KMS-11 (cell line): ENCODE results near the gene RBPJ.
"Not testable (repeated sequence)": the region's sequence is repeated elsewhere in the genome, so short reads cannot be mapped to it uniquely, and the experiment has no call there.

Experiments used
- H2AFZ ChIP-seq: fragments of 200-600 bp; sonication (generic); 2 replicates; pipeline ENCODE4 v1.6.1; 2016; ENCODE audit warnings: antibody characterized with exemption, mixed run types, low read depth
- H3K27ac ChIP-seq: fragments of 200-600 bp; sonication (generic); 2 replicates; pipeline ENCODE4 v1.6.1; 2016; ENCODE audit warnings: mild to moderate bottlenecking, mixed run types
- H3K27me3 ChIP-seq: fragments of 200-600 bp; sonication (generic); 2 replicates; pipeline ENCODE4 v1.6.1; 2017; ENCODE audit warnings: mild to moderate bottlenecking, low read depth, mixed run types, moderate library complexity; ENCODE audit not compliant: insufficient read depth
- H3K36me3 ChIP-seq: fragments of 200-600 bp; sonication (generic); 2 replicates; pipeline ENCODE4 v1.6.1; 2017; ENCODE audit warnings: mild to moderate bottlenecking, mixed run types; ENCODE audit not compliant: insufficient read depth
- H3K4me1 ChIP-seq: fragments of 200-600 bp; sonication (generic); 2 replicates; pipeline ENCODE4 v1.6.1; 2016; ENCODE audit warnings: mild to moderate bottlenecking, low read depth, mixed run types; ENCODE audit not compliant: poor library complexity, severe bottlenecking
- H3K4me2 ChIP-seq: fragments of 200-600 bp; sonication (generic); 2 replicates; pipeline ENCODE4 v1.7.0; 2016; ENCODE audit warnings: mild to moderate bottlenecking, mixed run types
- H3K4me3 ChIP-seq: fragments of 200-600 bp; sonication (generic); IDR thresholded peaks from 2 replicates; pipeline ENCODE4 v1.6.1; 2017; ENCODE audit warnings: low read depth, low read length, mixed read lengths; ENCODE audit not compliant: insufficient read depth
- H3K79me2 ChIP-seq: fragments of 200-600 bp; sonication (generic); 2 replicates; pipeline ENCODE4 v1.6.1; 2016; ENCODE audit warnings: low read depth, mixed run types; ENCODE audit not compliant: insufficient read depth
- H3K9ac ChIP-seq: fragments of 200-600 bp; sonication (generic); 2 replicates; pipeline ENCODE4 v1.6.1; 2016; ENCODE audit warnings: mild to moderate bottlenecking, mixed run types
- H4K20me1 ChIP-seq: fragments of 200-600 bp; sonication (generic); 2 replicates; pipeline ENCODE4 v1.6.1; 2016; ENCODE audit warnings: mild to moderate bottlenecking, mixed run types; ENCODE audit not compliant: insufficient read depth
- TF ChIP-seq, protein P1 (sequence below): fragments of 200-600 bp; sonication (generic); conservative IDR thresholded peaks from 2 replicates; pipeline ENCODE4 v1.6.1; 2017; ENCODE audit warnings: low read depth, mild to moderate bottlenecking, antibody characterized with exemption, low read length, moderate library complexity, mixed read lengths

RBPJ gene

DNA sequence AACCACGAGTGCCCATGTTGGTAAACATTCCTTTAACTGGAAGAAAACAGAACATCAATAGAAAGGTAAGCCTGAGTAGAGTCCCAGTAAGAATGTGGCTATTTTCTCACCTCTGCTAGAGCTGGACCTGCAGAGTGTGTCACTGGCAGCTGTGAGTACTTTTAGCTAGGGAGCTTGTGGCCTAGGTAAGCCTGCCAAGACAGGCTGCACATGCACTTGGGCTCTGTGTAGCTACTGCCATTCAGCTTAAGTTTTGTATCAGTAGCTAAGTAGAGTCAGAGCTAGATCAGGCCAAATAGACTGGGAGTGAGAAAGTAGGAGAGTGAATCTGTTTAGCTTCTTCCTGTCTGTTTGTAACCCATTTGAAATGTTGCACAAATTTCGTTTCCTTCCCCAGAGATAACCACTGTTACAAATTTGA lies 35.3 kb downstream of the RBPJ start:
- H3K27ac ChIP-seq = no peak overlapping the region
- TF ChIP-seq, protein P1, sequence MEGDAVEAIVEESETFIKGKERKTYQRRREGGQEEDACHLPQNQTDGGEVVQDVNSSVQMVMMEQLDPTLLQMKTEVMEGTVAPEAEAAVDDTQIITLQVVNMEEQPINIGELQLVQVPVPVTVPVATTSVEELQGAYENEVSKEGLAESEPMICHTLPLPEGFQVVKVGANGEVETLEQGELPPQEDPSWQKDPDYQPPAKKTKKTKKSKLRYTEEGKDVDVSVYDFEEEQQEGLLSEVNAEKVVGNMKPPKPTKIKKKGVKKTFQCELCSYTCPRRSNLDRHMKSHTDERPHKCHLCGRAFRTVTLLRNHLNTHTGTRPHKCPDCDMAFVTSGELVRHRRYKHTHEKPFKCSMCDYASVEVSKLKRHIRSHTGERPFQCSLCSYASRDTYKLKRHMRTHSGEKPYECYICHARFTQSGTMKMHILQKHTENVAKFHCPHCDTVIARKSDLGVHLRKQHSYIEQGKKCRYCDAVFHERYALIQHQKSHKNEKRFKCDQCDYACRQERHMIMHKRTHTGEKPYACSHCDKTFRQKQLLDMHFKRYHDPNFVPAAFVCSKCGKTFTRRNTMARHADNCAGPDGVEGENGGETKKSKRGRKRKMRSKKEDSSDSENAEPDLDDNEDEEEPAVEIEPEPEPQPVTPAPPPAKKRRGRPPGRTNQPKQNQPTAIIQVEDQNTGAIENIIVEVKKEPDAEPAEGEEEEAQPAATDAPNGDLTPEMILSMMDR = no peak
- H3K9ac ChIP-seq = no peak overlapping the region
- no peaks in the 10 kb centered on the region for H4K20me1 ChIP-seq
- H2AFZ ChIP-seq = no peak overlapping the region
- no peaks in the 10 kb centered on the region; the same call in 1 of the 2 replicates for H3K79me2 ChIP-seq
- H3K36me3 ChIP-seq = no peaks in the 10 kb centered on the region
- no peak overlapping the region for H3K4me2 ChIP-seq
- H3K27me3 ChIP-seq = no peaks in the 10 kb centered on the region
- H3K4me3 ChIP-seq = no peak overlapping the region
- H3K4me1 ChIP-seq = peaks cover 8% of the 10 kb centered on the region

DNA sequence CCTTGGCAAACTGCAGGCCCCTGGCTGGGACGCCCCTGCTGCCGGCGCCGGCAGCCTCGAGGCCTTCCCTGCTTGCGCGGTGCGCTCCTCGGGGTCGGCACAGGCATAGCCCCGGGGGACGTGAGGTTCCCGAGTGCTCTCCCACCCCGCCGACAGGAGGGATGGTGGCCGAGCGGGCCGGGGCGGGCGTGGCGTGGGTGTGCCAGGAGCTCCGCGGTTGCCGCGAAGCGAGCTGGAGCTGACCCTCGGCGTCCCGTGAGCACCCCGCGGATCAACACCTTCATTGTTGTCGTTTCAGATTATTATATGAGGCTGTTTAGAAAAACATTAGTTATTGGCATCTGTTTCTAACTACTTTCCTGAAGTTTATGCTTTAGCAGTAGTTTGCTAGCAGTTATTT lies 38.7 kb downstream of the RBPJ start:
- not testable (repeated sequence) for H3K4me1 ChIP-seq, H3K4me3 ChIP-seq, H3K27me3 ChIP-seq, H3K4me2 ChIP-seq, H3K9ac ChIP-seq, H3K27ac ChIP-seq, H3K79me2 ChIP-seq, H3K36me3 ChIP-seq, H4K20me1 ChIP-seq, H2AFZ ChIP-seq

DNA sequence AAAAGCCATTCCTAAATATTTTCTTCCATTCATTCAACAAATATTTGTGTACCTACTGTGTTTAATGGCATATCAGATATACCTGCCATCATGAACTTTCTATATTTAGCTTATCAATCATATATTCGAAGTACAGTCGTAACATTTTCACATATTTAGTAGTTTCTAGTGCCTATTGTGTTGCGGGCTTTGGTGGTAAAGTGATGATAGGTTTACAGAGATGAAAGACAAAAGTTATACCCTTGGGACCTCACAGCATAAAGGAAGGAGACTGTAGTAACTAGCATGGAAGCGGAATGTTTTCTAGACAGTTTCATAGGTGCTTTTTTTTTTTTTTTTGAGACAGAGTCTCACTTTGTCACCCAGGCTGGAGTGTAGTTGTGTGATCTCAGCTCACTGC lies 39.5 kb downstream of the RBPJ start:
- Histone ChIP-seq H3K4me3 (no peak overlapping the region), H3K4me2 (no peak overlapping the region), H3K4me1 (peaks cover 8% of the 10 kb centered on the region), H3K79me2 (peaks cover 3% of the 10 kb centered on the region; the same call in 1 of the 2 replicates), H4K20me1 (no peaks in the 10 kb centered on the region), H3K27me3 (no peaks in the 10 kb centered on the region), H3K9ac (no peak overlapping the region), H3K36me3 (no peaks in the 10 kb centered on the region), H3K27ac (no peak overlapping the region), H2AFZ (no peak overlapping the region)
- TF ChIP-seq, protein P1 = no peak

DNA sequence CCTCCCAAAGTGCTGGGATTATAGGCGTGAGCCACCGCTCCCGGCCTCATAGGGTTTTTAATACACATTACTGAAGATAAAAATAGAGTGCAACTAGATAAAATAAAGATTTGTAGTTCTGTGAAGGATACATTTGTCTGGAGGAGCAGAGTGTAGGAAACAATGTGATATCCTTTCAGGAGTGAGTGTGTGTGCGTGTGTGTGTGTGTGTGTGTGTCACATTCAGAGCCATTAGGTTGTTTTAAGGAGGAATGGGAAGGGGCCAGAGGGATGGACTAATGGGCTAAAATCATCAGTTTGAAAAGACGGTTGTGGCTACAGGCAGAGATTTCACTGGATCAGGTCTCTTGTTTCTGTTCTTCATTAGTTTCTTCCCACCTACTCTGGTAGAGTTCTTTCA lies 40.0 kb downstream of the RBPJ start:
- no peak overlapping the region for H3K27ac ChIP-seq
- peaks cover 3% of the 10 kb centered on the region; the same call in 1 of the 2 replicates for H3K79me2 ChIP-seq
- H3K4me1 ChIP-seq = peaks cover 3% of the 10 kb centered on the region
- no peaks in the 10 kb centered on the region for H3K27me3 ChIP-seq
- H3K9ac ChIP-seq = no peak overlapping the region
- no peaks in the 10 kb centered on the region for H4K20me1 ChIP-seq
- TF ChIP-seq, protein P1 = no peak
- no peak overlapping the region for H3K4me2 ChIP-seq
- H3K4me3 ChIP-seq = no peak overlapping the region
- no peaks in the 10 kb centered on the region for H3K36me3 ChIP-seq
- H2AFZ ChIP-seq = no peak overlapping the region

DNA sequence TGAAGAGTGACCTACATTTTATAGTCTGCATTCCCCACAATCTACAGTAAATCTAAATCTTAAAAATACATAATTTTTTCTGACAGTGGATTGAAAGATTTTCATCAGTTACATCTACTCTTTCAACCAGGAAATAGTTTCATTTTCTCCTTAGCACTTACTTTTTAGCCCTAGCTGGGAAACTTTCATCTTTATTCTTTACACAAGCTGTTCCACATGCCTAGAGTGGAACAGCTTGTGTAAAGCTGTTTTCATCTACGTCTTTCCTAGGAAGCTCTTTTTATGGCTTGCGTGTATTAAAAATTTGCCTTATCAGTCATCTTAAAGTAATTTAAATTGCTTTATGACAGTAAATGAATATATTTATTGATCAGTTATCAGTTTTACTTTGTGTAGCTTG lies 40.5 kb downstream of the RBPJ start:
- Histone ChIP-seq H3K36me3 (no peaks in the 10 kb centered on the region), H3K27me3 (no peaks in the 10 kb centered on the region), H4K20me1 (no peaks in the 10 kb centered on the region), H3K4me2 (no peak overlapping the region), H3K27ac (no peak overlapping the region), H3K4me1 (peaks cover 3% of the 10 kb centered on the region), H3K4me3 (no peak overlapping the region), H3K79me2 (peaks cover 3% of the 10 kb centered on the region; the same call in 1 of the 2 replicates), H2AFZ (no peak overlapping the region), H3K9ac (no peak overlapping the region)
- TF ChIP-seq, protein P1 = no peak
